ENCODE measurements around the gene SPOCK1.

- TF ChIP-seq, protein P1, sequence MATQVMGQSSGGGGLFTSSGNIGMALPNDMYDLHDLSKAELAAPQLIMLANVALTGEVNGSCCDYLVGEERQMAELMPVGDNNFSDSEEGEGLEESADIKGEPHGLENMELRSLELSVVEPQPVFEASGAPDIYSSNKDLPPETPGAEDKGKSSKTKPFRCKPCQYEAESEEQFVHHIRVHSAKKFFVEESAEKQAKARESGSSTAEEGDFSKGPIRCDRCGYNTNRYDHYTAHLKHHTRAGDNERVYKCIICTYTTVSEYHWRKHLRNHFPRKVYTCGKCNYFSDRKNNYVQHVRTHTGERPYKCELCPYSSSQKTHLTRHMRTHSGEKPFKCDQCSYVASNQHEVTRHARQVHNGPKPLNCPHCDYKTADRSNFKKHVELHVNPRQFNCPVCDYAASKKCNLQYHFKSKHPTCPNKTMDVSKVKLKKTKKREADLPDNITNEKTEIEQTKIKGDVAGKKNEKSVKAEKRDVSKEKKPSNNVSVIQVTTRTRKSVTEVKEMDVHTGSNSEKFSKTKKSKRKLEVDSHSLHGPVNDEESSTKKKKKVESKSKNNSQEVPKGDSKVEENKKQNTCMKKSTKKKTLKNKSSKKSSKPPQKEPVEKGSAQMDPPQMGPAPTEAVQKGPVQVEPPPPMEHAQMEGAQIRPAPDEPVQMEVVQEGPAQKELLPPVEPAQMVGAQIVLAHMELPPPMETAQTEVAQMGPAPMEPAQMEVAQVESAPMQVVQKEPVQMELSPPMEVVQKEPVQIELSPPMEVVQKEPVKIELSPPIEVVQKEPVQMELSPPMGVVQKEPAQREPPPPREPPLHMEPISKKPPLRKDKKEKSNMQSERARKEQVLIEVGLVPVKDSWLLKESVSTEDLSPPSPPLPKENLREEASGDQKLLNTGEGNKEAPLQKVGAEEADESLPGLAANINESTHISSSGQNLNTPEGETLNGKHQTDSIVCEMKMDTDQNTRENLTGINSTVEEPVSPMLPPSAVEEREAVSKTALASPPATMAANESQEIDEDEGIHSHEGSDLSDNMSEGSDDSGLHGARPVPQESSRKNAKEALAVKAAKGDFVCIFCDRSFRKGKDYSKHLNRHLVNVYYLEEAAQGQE (IDR thresholded peaks at IDR 0.05): no peak
- TF ChIP-seq JUNB (IDR thresholded peaks at IDR 0.05) (no peak), POLR2A (IDR thresholded peaks at IDR 0.05; ENCODE audit: low read length) (no peak), EHMT2 (IDR thresholded peaks at IDR 0.05; ENCODE audit: low read depth) (no peak), CEBPB (IDR thresholded peaks at IDR 0.05) (no peak), CBX8 (IDR thresholded peaks at IDR 0.05) (no peak)
- TF ChIP-seq, protein P2, sequence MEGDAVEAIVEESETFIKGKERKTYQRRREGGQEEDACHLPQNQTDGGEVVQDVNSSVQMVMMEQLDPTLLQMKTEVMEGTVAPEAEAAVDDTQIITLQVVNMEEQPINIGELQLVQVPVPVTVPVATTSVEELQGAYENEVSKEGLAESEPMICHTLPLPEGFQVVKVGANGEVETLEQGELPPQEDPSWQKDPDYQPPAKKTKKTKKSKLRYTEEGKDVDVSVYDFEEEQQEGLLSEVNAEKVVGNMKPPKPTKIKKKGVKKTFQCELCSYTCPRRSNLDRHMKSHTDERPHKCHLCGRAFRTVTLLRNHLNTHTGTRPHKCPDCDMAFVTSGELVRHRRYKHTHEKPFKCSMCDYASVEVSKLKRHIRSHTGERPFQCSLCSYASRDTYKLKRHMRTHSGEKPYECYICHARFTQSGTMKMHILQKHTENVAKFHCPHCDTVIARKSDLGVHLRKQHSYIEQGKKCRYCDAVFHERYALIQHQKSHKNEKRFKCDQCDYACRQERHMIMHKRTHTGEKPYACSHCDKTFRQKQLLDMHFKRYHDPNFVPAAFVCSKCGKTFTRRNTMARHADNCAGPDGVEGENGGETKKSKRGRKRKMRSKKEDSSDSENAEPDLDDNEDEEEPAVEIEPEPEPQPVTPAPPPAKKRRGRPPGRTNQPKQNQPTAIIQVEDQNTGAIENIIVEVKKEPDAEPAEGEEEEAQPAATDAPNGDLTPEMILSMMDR (IDR thresholded peaks at IDR 0.05): no peak
Observed at GRCh38 chr5:137281201-137281600, 217.9 kb downstream of the SPOCK1 start.
